Breast epithelium (tissue), 4 donors: Measurements from ENCODE around the gene CHST8. TPM values are rescaled to one million over a fixed set of nuclear protein-coding genes. Genes with fewer than 3 reads are reported as not detected.

Experiments used
- DNase-seq, 2 donors: peaks; one replicate each; pipeline ENCODE4 v3.0.0-alpha.2; 2019; ENCODE audit warnings: low spot score in 2 of 2
- H3K27ac ChIP-seq, 2 donors: fragments of 200-600 bp; sonication (generic) in 1 of 2; one replicate each; pipeline ENCODE4 v1.5.1; 2016 to 2019; ENCODE audit warnings: mild to moderate bottlenecking in 1 of 2
- H3K27me3 ChIP-seq, 2 donors: fragments of 200-600 bp; sonication (generic) in 1 of 2; one replicate each; pipeline versions ENCODE4 v1.5.1 to v1.6.0; 2017 to 2019; ENCODE audit warnings: control low read depth in 1 of 2, mild to moderate bottlenecking in 1 of 2
- H3K36me3 ChIP-seq: fragments of 200-600 bp; one replicate; pipeline ENCODE4 v1.5.1; 2019
- H3K4me1 ChIP-seq, 2 donors: fragments of 200-600 bp; sonication (generic); one replicate each; pipeline ENCODE4 v1.5.1; 2016 to 2019; ENCODE audit warnings: control low read depth in 1 of 2
- H3K4me3 ChIP-seq, 3 donors: fragments of 200-600 bp; sonication (generic); 1 replicate in 2 of 3; 2 replicates in 1 of 3; pipeline ENCODE4 v1.5.1; 2016 to 2019; ENCODE audit warnings: mild to moderate bottlenecking in 3 of 3, moderate library complexity in 2 of 3
- H3K9me3 ChIP-seq, 2 donors: fragments of 200-600 bp; sonication (generic) in 1 of 2; one replicate each; pipeline ENCODE4 v1.5.1; 2016 to 2019; ENCODE audit warnings: control low read depth in 1 of 2
- POLR2A ChIP-seq: fragments of 450-650 bp; IDR thresholded peaks from one replicate; pipeline ENCODE4 v1.6.1; 2016; ENCODE audit warnings: antibody characterized with exemption, mild to moderate bottlenecking, moderate library complexity
- POLR2AphosphoS5 ChIP-seq, 3 donors: sonication (generic); formaldehyde crosslinking; IDR thresholded peaks; one replicate each; pipeline ENCODE4 v1.6.1; 2017; ENCODE audit warnings: antibody characterized with exemption in 3 of 3
- intact Hi-C: fragments of 100-400 bp; cut with DNase I; formaldehyde crosslinking; loops from one replicate; pipeline ENCODE4 v1.15.1; 2023; ENCODE audit warnings: low total_unique reads
- total RNA-seq, 3 donors: library from RNA; depleted of rRNA; stranded (reverse); fragments of >200 nt; gene quantifications; one replicate each; pipeline ENCODE4 v1.1.0, GENCODE V29; 2016
- TF ChIP-seq, protein P1 (sequence below), 3 donors: fragments of 450-650 bp; IDR thresholded peaks; one replicate each; pipeline ENCODE4 v1.5.1; 2016 to 2017; ENCODE audit warnings: antibody characterized with exemption in 3 of 3, mild to moderate bottlenecking in 3 of 3, moderate library complexity in 3 of 3

Gene CHST8
- total RNA-seq, 3 donors from 2014 or later, result 0.16 to 14.1 (median 1.6) TPM

GRCh38 chr19:33727331-33727998 lies 105.7 kb downstream of the CHST8 start:
- Histone ChIP-seq H3K4me1 (no peaks in the 10 kb centered on the region), H3K4me3 (no peak overlapping the region), H3K9me3 (no peaks in the 10 kb centered on the region), H3K27ac (no peak overlapping the region), H3K36me3 (no peaks in the 10 kb centered on the region), H3K27me3 (peaks cover 0 to 75% of the 10 kb centered on the region in 2 donors)
- intact Hi-C loops, result no loop called here
- no peak for TF ChIP-seq POLR2A
- no peak for TF ChIP-seq POLR2AphosphoS5 (IDR thresholded peaks at IDR 0.05)
- TF ChIP-seq, protein P1, sequence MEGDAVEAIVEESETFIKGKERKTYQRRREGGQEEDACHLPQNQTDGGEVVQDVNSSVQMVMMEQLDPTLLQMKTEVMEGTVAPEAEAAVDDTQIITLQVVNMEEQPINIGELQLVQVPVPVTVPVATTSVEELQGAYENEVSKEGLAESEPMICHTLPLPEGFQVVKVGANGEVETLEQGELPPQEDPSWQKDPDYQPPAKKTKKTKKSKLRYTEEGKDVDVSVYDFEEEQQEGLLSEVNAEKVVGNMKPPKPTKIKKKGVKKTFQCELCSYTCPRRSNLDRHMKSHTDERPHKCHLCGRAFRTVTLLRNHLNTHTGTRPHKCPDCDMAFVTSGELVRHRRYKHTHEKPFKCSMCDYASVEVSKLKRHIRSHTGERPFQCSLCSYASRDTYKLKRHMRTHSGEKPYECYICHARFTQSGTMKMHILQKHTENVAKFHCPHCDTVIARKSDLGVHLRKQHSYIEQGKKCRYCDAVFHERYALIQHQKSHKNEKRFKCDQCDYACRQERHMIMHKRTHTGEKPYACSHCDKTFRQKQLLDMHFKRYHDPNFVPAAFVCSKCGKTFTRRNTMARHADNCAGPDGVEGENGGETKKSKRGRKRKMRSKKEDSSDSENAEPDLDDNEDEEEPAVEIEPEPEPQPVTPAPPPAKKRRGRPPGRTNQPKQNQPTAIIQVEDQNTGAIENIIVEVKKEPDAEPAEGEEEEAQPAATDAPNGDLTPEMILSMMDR (IDR thresholded peaks at IDR 0.05), result no peak
- DNase-seq, result no peak

- TF ChIP-seq POLR2AphosphoS5 (IDR thresholded peaks at IDR 0.05) (no peak), POLR2A (no peak)
- TF ChIP-seq, protein P1 (IDR thresholded peaks at IDR 0.05), result no peak
- Histone ChIP-seq H3K9me3 (no peaks in the 10 kb centered on the region), H3K4me3 (no peak overlapping the region), H3K4me1 (no peaks in the 10 kb centered on the region), H3K27ac (no peak overlapping the region), H3K36me3 (no peaks in the 10 kb centered on the region), H3K27me3 (peaks cover 0 to 74% of the 10 kb centered on the region in 2 donors)
- intact Hi-C loops, result no loop called here
- DNase-seq, result no peak
These were observed 106.4 kb downstream of the CHST8 start for GRCh38 chr19:33728141-33728540.

- peaks cover 0 to 51% of the 10 kb centered on the region in 2 donors for H3K27me3 ChIP-seq
- H3K4me3 ChIP-seq, result no peak overlapping the region
- no peaks in the 10 kb centered on the region for H3K9me3 ChIP-seq
- no peak for DNase-seq
- no peak overlapping the region for H3K27ac ChIP-seq
- no peaks in the 10 kb centered on the region for H3K36me3 ChIP-seq
- H3K4me1 ChIP-seq, result no peaks in the 10 kb centered on the region
- no peak for TF ChIP-seq POLR2A
- no peak for TF ChIP-seq POLR2AphosphoS5 (IDR thresholded peaks at IDR 0.05)
- TF ChIP-seq, protein P1 (IDR thresholded peaks at IDR 0.05), result no peak
- intact Hi-C loops, result no loop called here
These were observed 109.3 kb downstream of the CHST8 start for GRCh38 chr19:33730858-33731607.

DNA sequence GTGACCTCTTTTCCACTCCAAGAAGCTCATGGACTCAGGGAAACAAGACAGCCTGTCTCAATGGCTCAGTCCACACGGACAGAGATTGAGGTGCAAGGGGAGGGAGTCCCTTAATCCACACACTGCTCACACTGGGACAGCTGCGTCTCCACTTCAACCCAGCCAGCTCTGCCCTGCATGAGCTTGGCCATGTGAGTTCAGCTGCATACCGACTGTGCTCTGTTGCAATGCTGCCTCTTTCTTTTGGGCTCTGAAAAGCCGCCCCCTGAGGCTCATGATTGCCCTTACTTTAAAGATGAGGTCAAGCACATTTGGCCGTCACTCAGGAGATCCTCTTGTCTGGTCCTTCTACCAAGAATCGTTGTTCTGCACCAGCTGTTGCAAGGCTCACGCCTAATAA lies 110.1 kb downstream of the CHST8 start:
- H3K27ac ChIP-seq, result no peak overlapping the region
- no peaks in the 10 kb centered on the region for H3K36me3 ChIP-seq
- no peak overlapping the region for H3K4me3 ChIP-seq
- no peak for TF ChIP-seq POLR2A
- no peak for TF ChIP-seq POLR2AphosphoS5 (IDR thresholded peaks at IDR 0.05)
- TF ChIP-seq, protein P1 (IDR thresholded peaks at IDR 0.05), result no peak
- H3K27me3 ChIP-seq, result peaks cover 0 to 56% of the 10 kb centered on the region in 2 donors
- intact Hi-C loops, result no loop called here
- H3K4me1 ChIP-seq, result no peaks in the 10 kb centered on the region
- no peaks in the 10 kb centered on the region for H3K9me3 ChIP-seq
- no peak for DNase-seq

DNA sequence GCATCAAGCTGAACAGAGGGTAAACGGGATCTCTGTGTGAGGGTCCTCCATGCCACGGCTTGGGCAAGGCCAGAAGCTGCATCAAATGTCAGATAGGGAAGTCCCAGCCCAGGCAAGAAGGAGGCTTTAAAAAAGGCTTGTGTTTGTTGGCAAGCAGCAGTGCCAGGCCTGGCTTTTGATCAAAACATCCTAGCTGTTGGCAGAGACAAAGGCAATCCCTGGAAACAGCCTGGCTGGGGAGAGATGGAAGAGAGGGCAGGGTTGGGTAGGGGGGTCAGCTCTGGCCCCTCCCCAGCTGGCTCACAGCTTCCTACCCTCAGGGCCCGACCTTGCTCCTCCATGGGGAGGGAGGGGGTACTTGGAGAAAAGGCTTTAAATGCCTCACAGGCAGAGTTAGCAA lies 113.2 kb downstream of the CHST8 start:
- no peaks in the 10 kb centered on the region for H3K36me3 ChIP-seq
- H3K27ac ChIP-seq, result no peak overlapping the region
- TF ChIP-seq, protein P1 (IDR thresholded peaks at IDR 0.05), result no peak
- TF ChIP-seq POLR2AphosphoS5 (IDR thresholded peaks at IDR 0.05), result no peak
- no peak for TF ChIP-seq POLR2A
- no peaks in the 10 kb centered on the region for H3K4me1 ChIP-seq
- H3K27me3 ChIP-seq, result peaks cover 0 to 62% of the 10 kb centered on the region in 2 donors
- no peaks in the 10 kb centered on the region for H3K9me3 ChIP-seq
- peak in 1 of 2 donors; percentile 18 for DNase-seq
- intact Hi-C loops, result no loop called here
- H3K4me3 ChIP-seq, result no peak overlapping the region
